Mesendoderm (in vitro differentiated cells): ENCODE measurements around the gene SYNGAP1.

Experiments
- DNase-seq: peaks from one replicate; pipeline ENCODE4 v3.0.0; 2013
- H2AK5ac ChIP-seq: 2 replicates; pipeline ENCODE4 v1.6.1; 2013; ENCODE audit warnings: low read length, inconsistent platforms
- H2BK120ac ChIP-seq: 2 replicates; pipeline ENCODE4 v1.6.1; 2013; ENCODE audit warnings: low read depth, mild to moderate bottlenecking, low read length, moderate library complexity, mixed read lengths
- H2BK15ac ChIP-seq: replicated peaks from 2 replicates; pipeline ENCODE4 v1.6.1; 2013; ENCODE audit warnings: low read depth, mild to moderate bottlenecking, moderate library complexity
- H2BK5ac ChIP-seq: 2 replicates; pipeline ENCODE4 v1.6.1; 2013; ENCODE audit warnings: low read length, inconsistent platforms
- H3K18ac ChIP-seq: 2 replicates; pipeline ENCODE4 v1.6.1; 2013; ENCODE audit warnings: mild to moderate bottlenecking, low read length, mixed read lengths
- H3K23ac ChIP-seq: one replicate; pipeline ENCODE4 v1.6.1; 2013; ENCODE audit warnings: low read length
- H3K27ac ChIP-seq: 2 replicates; pipeline ENCODE4 v1.5.1; 2013; ENCODE audit warnings: low read depth, mild to moderate bottlenecking, inconsistent platforms, low read length, moderate library complexity
- H3K27me3 ChIP-seq: 2 replicates; pipeline ENCODE4 v1.6.1; 2013; ENCODE audit warnings: low read length, control low read depth, mild to moderate bottlenecking, inconsistent platforms; ENCODE audit not compliant: insufficient read depth, poor library complexity
- H3K36me3 ChIP-seq: 2 replicates; pipeline ENCODE4 v1.6.1; 2013; ENCODE audit warnings: low read length, inconsistent platforms; ENCODE audit not compliant: control insufficient read depth, insufficient read depth
- H3K4ac ChIP-seq: one replicate; pipeline ENCODE4 v1.6.1; 2013; ENCODE audit warnings: low read depth, mild to moderate bottlenecking, low read length, moderate library complexity
- H3K4me1 ChIP-seq: 2 replicates; pipeline ENCODE4 v1.6.1; 2013; ENCODE audit warnings: low read depth, low read length, inconsistent platforms; ENCODE audit not compliant: control insufficient read depth
- H3K4me2 ChIP-seq: 2 replicates; pipeline ENCODE4 v1.6.1; 2013; ENCODE audit warnings: low read length
- H3K4me3 ChIP-seq: 2 replicates; pipeline ENCODE4 v1.5.1; 2013; ENCODE audit warnings: mild to moderate bottlenecking, low read length
- H3K56ac ChIP-seq: one replicate; pipeline ENCODE4 v1.6.1; 2013; ENCODE audit warnings: low read length
- H3K79me1 ChIP-seq: 2 replicates; pipeline ENCODE4 v1.6.1; 2013; ENCODE audit warnings: low read length, inconsistent platforms
- H3K79me2 ChIP-seq: 2 replicates; pipeline ENCODE4 v1.6.1; 2013; ENCODE audit warnings: mild to moderate bottlenecking, low read length; ENCODE audit not compliant: control insufficient read depth, insufficient read depth
- H3K9ac ChIP-seq: 2 replicates; pipeline ENCODE4 v1.6.1; 2013; ENCODE audit warnings: low read length, inconsistent platforms
- H4K5ac ChIP-seq: one replicate; pipeline ENCODE4 v1.6.1; 2013; ENCODE audit warnings: low read length
- H4K8ac ChIP-seq: one replicate; pipeline ENCODE4 v1.6.1; 2013; ENCODE audit warnings: low read depth, mild to moderate bottlenecking, control low read depth, low read length, moderate library complexity
- WGBS: extraction: QIAGEN DNeasy Blood & Tissue Kit; methylation state at CpG from one replicate; pipeline ENCODE4 v1.1.7; 2013; ENCODE audit warnings: low lambda C conversion rate, missing lambda C conversion rate; ENCODE audit not compliant: insufficient coverage; ENCODE audit errors: extremely low coverage; 5-methylcytosine and 5-hydroxymethylcytosine counted together

The SYNGAP1 gene

DNA sequence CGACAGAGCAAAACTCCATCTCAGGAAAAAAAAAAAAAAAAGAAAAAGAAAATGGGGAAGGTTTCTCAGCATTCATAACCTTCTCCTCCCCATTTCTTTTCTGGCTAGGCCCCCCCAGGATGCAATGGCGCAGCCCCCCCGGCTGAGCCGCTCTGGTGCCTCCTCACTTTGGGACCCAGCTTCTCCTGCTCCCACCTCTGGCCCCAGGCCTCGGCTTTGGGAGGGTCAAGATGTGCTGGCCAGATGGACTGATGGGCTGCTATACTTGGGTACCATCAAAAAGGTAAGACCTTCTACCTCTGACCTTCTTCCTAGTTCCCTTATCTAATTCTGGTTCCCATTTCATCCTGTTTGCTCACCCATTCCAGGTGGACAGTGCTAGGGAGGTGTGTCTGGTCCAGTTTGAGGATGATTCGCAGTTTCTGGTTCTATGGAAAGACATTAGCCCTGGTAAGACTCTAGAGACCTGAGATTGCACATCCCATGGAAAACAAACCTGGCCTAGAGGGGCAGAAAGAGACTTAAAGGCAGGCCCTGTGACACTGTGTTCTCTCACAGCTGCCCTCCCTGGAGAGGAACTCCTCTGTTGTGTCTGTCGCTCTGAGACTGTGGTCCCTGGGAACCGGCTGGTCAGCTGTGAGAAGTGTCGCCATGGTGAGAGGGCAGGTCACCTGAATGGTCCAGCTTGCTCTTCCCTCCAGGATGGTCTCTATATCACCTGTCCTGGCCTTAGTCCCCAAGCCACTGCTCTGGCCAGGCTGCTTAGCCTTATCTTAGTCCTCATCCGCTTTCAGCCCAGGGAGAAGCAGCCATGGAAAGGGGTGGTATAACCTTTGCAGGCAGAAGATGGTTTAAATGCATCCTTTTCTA, 7.5 kb upstream of the SYNGAP1 start:
- Histone ChIP-seq H3K4me3 (no peak overlapping the region), H3K56ac (no peak overlapping the region), H3K79me2 (peaks cover 22% of the 10 kb centered on the region), H3K4ac (no peak overlapping the region), H2BK120ac (no peak overlapping the region), H3K36me3 (peaks cover 3% of the 10 kb centered on the region), H3K4me2 (no peak overlapping the region), H2AK5ac (no peak overlapping the region), H3K23ac (no peak overlapping the region), H2BK5ac (no peak overlapping the region), H3K9ac (no peak overlapping the region), H3K27ac (no peak overlapping the region), H3K4me1 (no peaks in the 10 kb centered on the region), H3K18ac (no peak overlapping the region), H2BK15ac (no peak overlapping the region), H3K27me3 (no peaks in the 10 kb centered on the region), H3K79me1 (peaks cover 16% of the 10 kb centered on the region), H4K5ac (no peak overlapping the region), H4K8ac (no peak overlapping the region)
- no CpG with 5 or more reads among the region's 10 CpGs for WGBS
- no peak for DNase-seq

GRCh38 chr6:33413241-33414120, 6.4 kb upstream of the SYNGAP1 start:
- H2BK120ac ChIP-seq, result no peak overlapping the region
- H3K79me2 ChIP-seq, result peaks cover 23% of the 10 kb centered on the region
- H3K27ac ChIP-seq, result no peak overlapping the region
- no peak overlapping the region for H2BK5ac ChIP-seq
- peak overlapping the region; percentile 34 for H3K23ac ChIP-seq
- no peak overlapping the region for H3K4me3 ChIP-seq
- no peaks in the 10 kb centered on the region for H3K27me3 ChIP-seq
- no peak overlapping the region for H2AK5ac ChIP-seq
- peaks cover 3% of the 10 kb centered on the region for H3K36me3 ChIP-seq
- H3K56ac ChIP-seq, result no peak overlapping the region
- no peak overlapping the region for H3K4me2 ChIP-seq
- no peak for DNase-seq
- no peak overlapping the region for H4K8ac ChIP-seq
- no peak overlapping the region for H3K4ac ChIP-seq
- WGBS, result no CpG with 5 or more reads among the region's 14 CpGs
- H2BK15ac ChIP-seq, result no peak overlapping the region
- peaks cover under 1% of the 10 kb centered on the region for H3K4me1 ChIP-seq
- peaks cover 16% of the 10 kb centered on the region for H3K79me1 ChIP-seq
- H4K5ac ChIP-seq, result no peak overlapping the region
- no peak overlapping the region for H3K18ac ChIP-seq
- no peak overlapping the region for H3K9ac ChIP-seq

- H3K4ac ChIP-seq, result no peak overlapping the region
- H3K4me2 ChIP-seq, result no peak overlapping the region
- no peak overlapping the region for H3K23ac ChIP-seq
- no peak overlapping the region for H2AK5ac ChIP-seq
- H3K9ac ChIP-seq, result no peak overlapping the region
- H2BK5ac ChIP-seq, result no peak overlapping the region
- peaks cover 7% of the 10 kb centered on the region for H3K4me1 ChIP-seq
- H2BK120ac ChIP-seq, result no peak overlapping the region
- no peak overlapping the region for H3K56ac ChIP-seq
- H4K5ac ChIP-seq, result no peak overlapping the region
- peaks cover 16% of the 10 kb centered on the region for H3K79me1 ChIP-seq
- no peaks in the 10 kb centered on the region for H3K27me3 ChIP-seq
- H3K36me3 ChIP-seq, result peaks cover 3% of the 10 kb centered on the region
- H3K27ac ChIP-seq, result no peak overlapping the region
- peak; percentile 45 for DNase-seq
- H2BK15ac ChIP-seq, result no peak overlapping the region
- WGBS, result no CpG with 5 or more reads among the region's 12 CpGs
- H3K18ac ChIP-seq, result no peak overlapping the region
- peaks cover 23% of the 10 kb centered on the region for H3K79me2 ChIP-seq
- H4K8ac ChIP-seq, result no peak overlapping the region
- no peak overlapping the region for H3K4me3 ChIP-seq
Measured at GRCh38 chr6:33414592-33415271, 5.1 kb upstream of the SYNGAP1 start.

- DNase-seq, result no peak
- Histone ChIP-seq H3K4ac (no peak overlapping the region), H3K36me3 (peaks cover 3% of the 10 kb centered on the region), H3K4me2 (no peak overlapping the region), H2BK5ac (no peak overlapping the region), H2AK5ac (no peak overlapping the region), H2BK15ac (no peak overlapping the region), H3K4me3 (no peak overlapping the region), H3K79me1 (peaks cover 16% of the 10 kb centered on the region), H3K79me2 (peaks cover 23% of the 10 kb centered on the region), H3K18ac (no peak overlapping the region), H2BK120ac (no peak overlapping the region), H4K8ac (no peak overlapping the region), H3K4me1 (peaks cover 7% of the 10 kb centered on the region), H3K27ac (no peak overlapping the region), H3K56ac (no peak overlapping the region), H3K27me3 (no peaks in the 10 kb centered on the region), H3K9ac (peak overlapping the region; percentile 29), H3K23ac (no peak overlapping the region), H4K5ac (no peak overlapping the region)
- no CpG with 5 or more reads among the region's 9 CpGs for WGBS
Measured at GRCh38 chr6:33415831-33416230, 4.0 kb upstream of the SYNGAP1 start.

GRCh38 chr6:33416386-33417127, 3.3 kb upstream of the SYNGAP1 start:
- Histone ChIP-seq H3K4me3 (peak overlapping the region; percentile 67), H3K79me1 (peaks cover 18% of the 10 kb centered on the region), H2BK15ac (no peak overlapping the region), H3K23ac (no peak overlapping the region), H2BK5ac (no peak overlapping the region), H3K18ac (no peak overlapping the region), H4K5ac (no peak overlapping the region), H3K27me3 (no peaks in the 10 kb centered on the region), H3K4me2 (peak overlapping the region; percentile 63), H2AK5ac (no peak overlapping the region), H3K4ac (no peak overlapping the region), H3K36me3 (peaks cover 3% of the 10 kb centered on the region), H3K4me1 (peaks cover 7% of the 10 kb centered on the region), H2BK120ac (no peak overlapping the region), H3K79me2 (peaks cover 21% of the 10 kb centered on the region), H3K56ac (peak overlapping the region; percentile 78), H3K9ac (peak overlapping the region; percentile 71), H3K27ac (no peak overlapping the region), H4K8ac (no peak overlapping the region)
- WGBS, result no CpG with 5 or more reads among the region's 12 CpGs
- no peak for DNase-seq
